NCI-H774 (cell line): ENCODE results near the gene TLCD1.

Experiments used
- DNase-seq: peaks from one replicate; lab custom pipeline; 2025; lab: John Stamatoyannopoulos, UW

The TLCD1 gene

DNA sequence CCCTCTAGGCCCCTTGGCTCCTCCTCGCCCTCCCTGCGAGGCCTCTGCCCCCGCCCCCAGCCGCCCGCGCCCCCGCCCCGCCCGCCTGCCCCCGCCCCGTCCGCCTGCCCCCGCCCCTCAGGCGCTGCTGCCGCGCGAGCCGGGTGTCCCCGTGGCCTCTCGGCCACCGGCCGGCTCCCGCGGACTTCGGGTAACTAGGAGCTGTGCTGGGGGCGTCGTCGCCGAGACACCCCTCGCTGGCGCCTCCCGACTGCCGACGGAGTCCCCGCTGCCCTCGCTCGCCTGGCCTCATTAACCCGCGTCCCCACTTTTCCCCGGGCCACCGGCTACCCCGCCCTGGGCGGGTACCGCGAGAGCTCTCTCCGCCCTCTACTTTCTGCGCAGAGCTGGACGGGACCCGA lies at the start of gene TLCD1:
Gene TLCD1 (minus strand): TSS at position 8 of the 401 bp plus-strand sequence. CDS start 136 bp downstream, outside the sequence.
- peak; percentile 83 for DNase-seq

DNA sequence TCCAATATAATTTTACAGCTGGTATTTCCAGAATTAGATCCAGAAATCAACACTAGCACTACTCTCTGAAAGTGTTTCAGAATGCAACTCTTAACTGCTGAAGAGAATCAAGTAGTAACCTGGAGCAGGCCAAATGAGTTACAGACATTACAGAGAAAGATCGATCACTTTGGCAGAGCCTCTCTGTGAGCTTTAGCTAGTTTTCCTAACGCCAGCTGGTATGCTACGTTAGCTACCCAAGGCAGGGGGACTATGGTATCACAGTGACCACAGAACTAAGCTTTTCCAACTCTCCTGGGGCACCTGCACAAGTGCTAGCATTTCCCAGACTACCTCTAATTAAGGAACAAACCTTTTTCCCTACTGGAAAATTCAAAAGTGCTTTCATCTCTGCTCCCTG lies 48.2 kb upstream of the TLCD1 start:
- no peak for DNase-seq

DNA sequence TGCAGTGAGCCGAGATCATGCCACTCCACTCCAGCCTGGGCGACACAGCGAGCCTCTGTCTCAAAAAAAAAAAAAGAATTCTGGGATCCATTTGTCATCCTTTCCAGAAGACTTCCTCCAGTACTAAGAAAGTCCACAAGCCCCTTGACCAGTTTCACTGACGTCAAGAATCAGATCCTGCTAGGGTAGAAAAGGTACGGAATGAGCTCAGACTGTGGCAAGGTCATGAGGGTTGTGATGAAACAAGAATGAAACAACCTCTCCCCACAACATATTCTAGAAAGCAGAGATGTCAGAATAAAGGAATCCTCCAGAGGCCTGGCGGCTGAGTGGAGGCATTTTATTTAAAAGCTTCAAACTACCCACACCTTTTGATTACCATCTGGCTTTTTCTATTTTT lies 47.7 kb upstream of the TLCD1 start:
- DNase-seq: no peak

DNA sequence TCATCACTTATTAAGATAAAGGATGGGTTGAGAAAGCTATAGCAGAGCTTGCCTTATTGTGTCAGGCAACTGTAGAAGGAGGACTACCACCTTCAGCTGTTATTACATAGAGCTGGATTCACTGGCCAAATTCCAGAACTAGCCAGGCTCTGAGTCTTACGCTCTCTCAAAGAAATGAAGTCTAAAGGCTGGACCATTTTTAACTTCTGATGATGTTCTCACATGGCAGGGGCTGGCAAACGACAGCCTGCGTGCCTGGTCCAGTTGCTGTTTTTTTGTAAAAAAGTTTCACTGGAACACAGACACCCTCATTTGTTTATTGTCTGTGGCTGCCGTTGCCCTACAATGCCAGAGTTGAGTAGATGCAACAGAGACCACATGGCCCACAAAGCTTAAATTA lies 39.0 kb upstream of the TLCD1 start:
- no peak for DNase-seq

- peak; percentile 69 for DNase-seq
These were observed 37.8 kb upstream of the TLCD1 start for GRCh38 chr17:28763804-28764266.

- no peak for DNase-seq
These were observed 37.2 kb upstream of the TLCD1 start for GRCh38 chr17:28763137-28763799.

- DNase-seq: peak; percentile 61
These were observed 34.8 kb upstream of the TLCD1 start for GRCh38 chr17:28760601-28761562.

GRCh38 chr17:28759256-28759865 lies 33.3 kb upstream of the TLCD1 start:
- no peak for DNase-seq

- DNase-seq: no peak
These were observed 32.5 kb upstream of the TLCD1 start for GRCh38 chr17:28758411-28759121.

DNA sequence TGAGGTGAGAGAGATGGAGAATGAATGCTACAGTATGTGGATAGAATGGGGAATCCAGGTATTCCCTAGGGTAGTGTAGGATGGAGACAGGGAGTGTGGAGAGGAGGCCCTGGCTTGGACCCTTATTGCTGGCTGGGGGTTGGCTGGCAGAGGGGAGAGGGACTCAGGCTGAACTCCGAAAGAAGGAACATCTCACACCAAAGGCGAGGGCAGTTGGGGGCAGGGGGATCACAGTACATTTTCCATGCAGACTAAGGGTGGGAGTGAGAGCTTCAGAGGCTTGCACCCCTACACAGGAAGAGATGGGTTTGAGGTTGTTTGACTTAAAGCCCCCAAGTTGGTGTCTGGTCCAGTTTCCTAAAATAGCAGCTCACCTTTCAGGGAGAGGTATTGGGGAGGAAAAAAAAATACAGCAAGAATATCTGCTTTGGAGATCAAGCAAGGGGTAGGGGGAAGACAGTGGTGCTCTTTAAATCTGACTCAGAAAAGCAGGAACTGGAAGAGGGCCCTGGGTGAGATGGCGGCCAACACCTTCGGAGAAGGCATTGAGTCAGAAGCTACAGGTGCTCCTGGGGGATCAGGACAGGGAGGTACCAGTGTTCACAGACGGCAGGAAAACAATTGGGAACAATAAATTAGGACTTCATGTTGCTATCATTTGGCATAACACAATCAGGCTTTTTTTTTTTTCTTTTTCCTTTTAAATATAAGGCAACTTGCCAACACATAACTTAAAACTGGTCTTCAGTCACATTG lies 30.2 kb upstream of the TLCD1 start:
- no peak for DNase-seq

GRCh38 chr17:28755486-28755885 lies 29.5 kb upstream of the TLCD1 start:
- DNase-seq: no peak

DNA sequence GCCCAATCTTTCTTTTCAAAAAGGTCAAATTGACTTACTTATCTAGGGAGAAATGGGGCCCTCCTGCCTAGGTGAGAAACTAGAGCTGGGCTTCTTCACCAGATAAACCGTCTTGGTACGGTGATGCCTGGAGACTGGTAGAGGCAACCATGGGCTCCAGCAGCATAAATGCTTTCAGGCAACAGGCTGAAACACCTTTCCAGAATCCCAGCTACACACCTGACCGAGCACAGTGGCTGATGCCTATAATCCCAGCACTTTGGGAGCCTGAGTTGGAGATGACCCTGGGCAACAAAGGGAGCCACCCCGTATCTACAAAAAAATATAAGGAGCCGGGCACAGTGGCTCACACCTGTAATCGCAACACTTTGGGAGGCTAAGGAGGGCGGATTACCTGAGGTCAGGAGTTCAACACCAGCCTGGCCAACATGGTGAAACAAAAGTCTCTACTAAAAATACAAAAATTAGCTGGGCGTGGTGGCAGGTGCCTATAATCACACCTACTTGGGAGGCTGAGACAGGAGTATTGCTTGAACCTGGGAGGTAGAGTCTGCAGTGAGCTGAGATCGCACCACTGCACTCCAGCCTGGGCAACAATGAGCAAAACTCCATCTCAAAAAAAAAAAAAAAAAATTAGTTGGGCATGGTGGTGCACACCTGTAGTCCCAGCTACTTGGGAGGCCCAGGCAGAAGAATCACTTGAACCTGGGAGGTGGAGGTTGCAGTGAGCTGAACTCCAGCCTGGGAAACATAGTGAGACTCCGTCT lies 25.8 kb upstream of the TLCD1 start:
- no peak for DNase-seq

- DNase-seq: peak; percentile 87
These were observed 24.4 kb upstream of the TLCD1 start for GRCh38 chr17:28750178-28751047.

- no peak for DNase-seq
These were observed 23.6 kb upstream of the TLCD1 start for GRCh38 chr17:28749516-28750177.

DNA sequence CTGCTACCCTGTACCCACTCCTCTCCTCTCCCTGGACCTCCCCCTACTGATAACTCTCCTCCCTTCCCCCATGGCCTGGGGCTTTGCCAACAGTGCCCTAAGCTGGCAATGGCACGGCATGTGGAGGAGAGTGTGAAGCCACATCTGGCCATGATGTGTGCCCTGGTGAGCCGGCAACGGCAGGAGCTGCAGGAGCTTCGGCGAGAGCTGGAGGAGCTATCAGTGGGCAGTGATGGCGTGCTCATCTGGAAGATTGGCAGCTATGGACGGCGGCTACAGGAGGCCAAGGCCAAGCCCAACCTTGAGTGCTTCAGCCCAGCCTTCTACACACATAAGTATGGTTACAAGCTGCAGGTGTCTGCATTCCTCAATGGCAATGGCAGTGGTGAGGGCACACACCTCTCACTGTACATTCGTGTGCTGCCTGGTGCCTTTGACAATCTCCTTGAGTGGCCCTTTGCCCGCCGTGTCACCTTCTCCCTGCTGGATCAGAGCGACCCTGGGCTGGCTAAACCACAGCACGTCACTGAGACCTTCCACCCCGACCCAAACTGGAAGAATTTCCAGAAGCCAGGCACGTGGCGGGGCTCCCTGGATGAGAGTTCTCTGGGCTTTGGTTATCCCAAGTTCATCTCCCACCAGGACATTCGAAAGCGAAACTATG lies 23.0 kb upstream of the TLCD1 start:
- DNase-seq: no peak

DNA sequence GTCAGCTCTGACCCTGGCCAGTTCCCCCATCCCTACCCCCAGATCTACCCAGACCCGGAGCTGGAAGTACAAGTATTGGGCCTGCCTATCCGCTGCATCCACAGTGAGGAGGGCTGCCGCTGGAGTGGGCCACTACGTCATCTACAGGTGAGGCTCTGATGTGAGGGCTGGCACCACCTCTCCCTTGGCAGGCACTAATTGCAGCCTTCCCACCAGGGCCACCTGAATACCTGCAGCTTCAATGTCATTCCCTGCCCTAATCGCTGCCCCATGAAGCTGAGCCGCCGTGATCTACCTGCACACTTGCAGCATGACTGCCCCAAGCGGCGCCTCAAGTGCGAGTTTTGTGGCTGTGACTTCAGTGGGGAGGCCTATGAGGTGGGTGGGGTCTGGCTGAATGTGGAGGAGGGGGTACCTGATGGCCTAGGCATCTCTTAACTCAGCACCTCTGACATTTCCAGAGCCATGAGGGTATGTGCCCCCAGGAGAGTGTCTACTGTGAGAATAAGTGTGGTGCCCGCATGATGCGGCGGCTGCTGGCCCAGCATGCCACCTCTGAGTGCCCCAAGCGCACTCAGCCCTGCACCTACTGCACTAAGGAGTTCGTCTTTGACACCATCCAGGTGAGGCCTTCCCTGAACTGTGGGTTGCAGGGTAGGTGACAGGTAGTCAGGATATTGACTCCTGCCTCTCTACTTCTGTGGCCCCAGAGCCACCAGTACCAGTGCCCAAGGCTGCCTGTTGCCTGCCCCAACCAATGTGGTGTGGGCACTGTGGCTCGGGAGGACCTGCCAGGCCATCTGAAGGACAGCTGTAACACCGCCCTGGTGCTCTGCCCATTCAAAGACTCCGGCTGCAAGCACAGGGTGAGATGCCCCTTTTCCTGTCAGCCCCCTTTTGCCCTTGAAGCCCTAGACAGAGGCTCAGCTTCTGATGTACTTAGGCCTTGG lies 22.0 kb upstream of the TLCD1 start:
- no peak for DNase-seq

- no peak for DNase-seq
These were observed 21.1 kb upstream of the TLCD1 start for GRCh38 chr17:28747051-28747691.
